Subcutaneous abdominal adipose tissue (tissue), 5 donors: ENCODE measurements around the gene NCKIPSD.

Experiments
- H3K27ac ChIP-seq: one replicate; pipeline ENCODE4 v1.7.0; 2013; ENCODE audit warnings: low read depth, mild to moderate bottlenecking, inconsistent platforms, low read length, moderate library complexity
- H3K27me3 ChIP-seq, 5 donors: one replicate each; pipeline ENCODE4 v1.7.0; 2013; ENCODE audit warnings: low read length in 5 of 5, inconsistent platforms in 1 of 5; ENCODE audit not compliant: control insufficient read depth in 5 of 5, insufficient read depth in 4 of 5
- H3K36me3 ChIP-seq, 5 donors: one replicate each; pipeline ENCODE4 v1.7.0; 2013; ENCODE audit warnings: low read length in 5 of 5; ENCODE audit not compliant: control insufficient read depth in 5 of 5, insufficient read depth in 5 of 5
- H3K4me1 ChIP-seq, 5 donors: one replicate each; pipeline ENCODE4 v1.7.0; 2013; ENCODE audit warnings: low read length in 5 of 5, mild to moderate bottlenecking in 3 of 5, moderate library complexity in 1 of 5; ENCODE audit not compliant: control insufficient read depth in 5 of 5, insufficient read depth in 5 of 5
- H3K4me3 ChIP-seq, 5 donors: one replicate each; pipeline ENCODE4 v1.7.0; 2013; ENCODE audit warnings: low read length in 5 of 5, low read depth in 1 of 5
- H3K9ac ChIP-seq, 5 donors: one replicate each; pipeline ENCODE4 v1.7.0; 2013; ENCODE audit warnings: low read length in 5 of 5, mild to moderate bottlenecking in 4 of 5, moderate library complexity in 3 of 5
- H3K9me3 ChIP-seq, 5 donors: one replicate each; pipeline ENCODE4 v1.7.0; 2013; ENCODE audit warnings: low read length in 5 of 5; ENCODE audit not compliant: control insufficient read depth in 5 of 5
- donor health status: healthy.
- donor health status: healthy.
- donor health status: healthy.
- donor health status: healthy.
- donor health status: healthy.

The NCKIPSD gene

DNA sequence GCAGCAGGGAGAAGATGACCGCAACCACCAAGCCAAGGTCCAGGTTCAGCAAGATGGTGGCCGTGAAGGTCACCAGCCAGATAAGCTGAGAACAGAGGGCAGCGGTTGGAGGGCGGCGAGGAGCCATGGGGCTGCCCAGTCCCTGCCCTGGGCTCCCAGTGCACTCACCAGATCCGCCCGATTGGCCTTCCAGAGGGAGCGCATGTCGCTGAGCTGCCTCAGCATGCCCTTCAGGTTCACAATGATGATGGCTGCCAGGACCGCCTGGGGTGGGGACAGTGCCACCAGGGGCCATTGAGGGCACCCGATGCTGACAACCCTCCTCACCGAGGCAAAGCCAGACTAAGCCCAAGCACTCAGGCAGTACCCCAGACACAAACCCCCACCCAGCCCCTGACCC is 55.8 kb downstream of the NCKIPSD start:
- Histone ChIP-seq H3K36me3 (peaks cover 0 to 85% (median 74%) of the 10 kb centered on the region in 5 donors), H3K27me3 (no peaks in the 10 kb centered on the region), H3K9ac (no peak overlapping the region), H3K27ac (no peak overlapping the region), H3K9me3 (no peaks in the 10 kb centered on the region), H3K4me3 (no peak overlapping the region), H3K4me1 (peaks cover 7 to 12% (median 11%) of the 10 kb centered on the region in 5 donors)

DNA sequence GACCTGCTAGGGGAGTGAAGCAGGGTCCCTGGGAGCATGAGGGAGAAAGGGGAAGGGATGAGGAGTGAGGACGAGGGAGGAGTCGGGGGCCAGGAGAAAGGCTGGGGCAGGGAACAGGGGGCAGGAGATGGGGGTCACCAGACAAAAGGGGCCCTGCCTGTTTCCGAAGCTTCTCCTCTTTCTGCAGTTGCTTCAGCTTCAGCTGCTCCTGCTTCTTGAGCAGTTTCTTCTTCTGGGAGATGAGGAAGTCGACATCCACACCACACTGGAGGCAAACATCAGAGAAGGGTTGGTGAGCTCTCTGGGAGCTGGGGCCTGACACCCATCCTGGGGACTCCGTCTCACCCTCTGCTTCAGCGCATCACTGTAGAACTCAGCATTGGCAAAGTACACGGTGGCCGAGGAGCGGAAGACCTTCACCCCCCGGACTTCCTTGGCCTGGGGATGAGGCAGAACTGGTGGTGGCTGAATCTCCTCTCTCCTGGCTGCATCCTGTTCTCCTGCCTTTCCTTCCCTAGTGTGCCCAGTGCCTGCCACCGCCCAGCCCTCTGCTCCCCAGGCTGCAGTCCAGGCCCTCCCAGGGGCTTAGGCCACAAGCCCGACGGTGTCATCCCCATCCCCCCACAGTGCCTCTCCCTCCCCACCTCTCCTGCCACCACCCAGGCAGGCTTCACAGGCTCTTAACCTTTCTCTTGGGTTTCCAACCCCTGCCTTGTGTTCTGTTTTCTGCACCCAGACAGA is 57.3 kb downstream of the NCKIPSD start:
- H3K4me3 ChIP-seq, result no peak overlapping the region

DNA sequence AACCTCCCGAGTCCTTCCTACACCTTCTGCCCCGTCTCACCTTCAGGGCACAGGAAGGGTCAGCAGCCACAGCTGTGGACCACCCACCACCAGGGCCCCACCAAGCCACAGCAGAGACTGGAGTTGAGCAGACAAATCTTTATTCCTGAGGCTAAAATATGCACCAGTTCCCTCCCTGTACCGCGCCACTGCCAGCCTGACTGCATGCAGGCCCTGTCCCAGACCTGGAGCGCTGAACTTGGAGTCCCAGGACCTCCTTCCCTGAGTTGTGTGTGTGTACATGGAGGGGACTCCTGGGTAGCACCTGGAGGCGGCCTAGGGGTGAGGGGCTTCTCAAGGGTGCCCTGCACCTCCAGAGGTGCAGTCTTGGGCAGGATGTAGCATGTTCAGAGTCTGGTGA is 60.1 kb downstream of the NCKIPSD start:
- Histone ChIP-seq H3K36me3 (peaks cover 0 to 59% (median 55%) of the 10 kb centered on the region in 5 donors), H3K27ac (no peak overlapping the region), H3K9ac (no peak overlapping the region), H3K4me3 (no peak overlapping the region), H3K4me1 (no peaks in the 10 kb centered on the region), H3K27me3 (no peaks in the 10 kb centered on the region), H3K9me3 (no peaks in the 10 kb centered on the region)

More for the DNA sequence above, 57.3 kb downstream of the NCKIPSD start:
- Histone ChIP-seq H3K27me3 (no peaks in the 10 kb centered on the region), H3K9me3 (no peaks in the 10 kb centered on the region), H3K4me1 (no peaks in the 10 kb centered on the region), H3K36me3 (peaks cover 0 to 87% (median 76%) of the 10 kb centered on the region in 5 donors), H3K9ac (no peak overlapping the region), H3K27ac (no peak overlapping the region)

DNA sequence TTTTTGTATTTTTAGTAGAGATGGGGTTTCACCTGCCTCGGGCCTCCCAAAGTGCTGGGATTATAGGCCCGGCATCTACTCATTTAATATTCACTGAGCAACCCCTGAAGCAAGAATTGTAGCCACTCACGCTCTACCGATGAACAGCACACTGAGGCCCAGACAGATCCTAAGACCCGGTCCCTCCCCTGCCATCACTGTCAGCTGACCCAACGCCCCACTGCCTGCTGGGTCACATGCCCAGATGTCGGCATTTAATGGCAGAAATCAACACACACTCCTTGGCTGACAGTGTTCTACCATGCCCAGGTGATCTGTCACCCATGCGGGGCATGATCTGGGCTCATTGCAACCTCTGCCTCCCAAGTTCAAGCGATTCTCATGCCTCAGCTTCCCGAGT is 60.9 kb downstream of the NCKIPSD start:
- Histone ChIP-seq H3K4me3 (no peak overlapping the region), H3K9me3 (no peaks in the 10 kb centered on the region), H3K27ac (no peak overlapping the region), H3K36me3 (peaks cover 0 to 51% (median 46%) of the 10 kb centered on the region in 5 donors), H3K9ac (no peak overlapping the region), H3K4me1 (no peaks in the 10 kb centered on the region), H3K27me3 (no peaks in the 10 kb centered on the region)

DNA sequence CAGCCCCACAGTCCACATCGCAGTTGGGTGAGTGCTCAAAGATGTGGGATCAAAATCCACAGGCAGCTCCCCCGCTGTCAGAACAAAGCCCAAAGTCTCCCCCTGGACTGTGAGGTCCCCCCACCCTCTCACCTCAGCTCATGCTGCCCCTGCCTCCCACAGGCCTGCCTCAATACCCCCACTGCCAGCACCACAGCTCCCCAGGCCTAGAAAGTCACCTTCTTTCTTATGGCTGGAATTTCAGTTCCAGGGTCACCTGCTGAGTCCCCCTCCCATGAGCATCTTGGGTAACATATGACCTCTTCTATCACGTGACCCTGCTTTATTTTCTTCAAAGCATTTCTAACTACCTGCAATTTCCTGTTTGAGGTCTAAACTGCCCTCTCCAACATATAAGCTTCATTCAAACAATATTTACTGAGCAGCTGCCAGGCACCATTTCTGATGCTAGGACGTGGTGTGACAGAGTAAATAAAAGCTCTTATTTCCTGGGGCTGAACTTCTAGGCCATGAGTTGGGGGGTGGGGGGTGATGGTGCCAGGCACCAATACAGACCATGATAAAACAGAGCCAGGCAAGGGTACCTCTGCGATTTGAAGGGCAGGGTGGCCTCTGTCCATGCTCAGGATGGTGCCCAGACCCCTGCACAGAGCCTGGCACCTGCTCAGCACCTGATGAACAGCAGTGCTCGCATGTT is 61.7 kb downstream of the NCKIPSD start:
- Histone ChIP-seq H3K4me1 (no peaks in the 10 kb centered on the region), H3K27me3 (no peaks in the 10 kb centered on the region), H3K4me3 (no peak overlapping the region), H3K36me3 (peaks cover 0 to 43% (median 40%) of the 10 kb centered on the region in 5 donors), H3K9me3 (no peaks in the 10 kb centered on the region), H3K27ac (no peak overlapping the region), H3K9ac (no peak overlapping the region)
